NB4 (cell line): ENCODE data around the gene TNFSF15.

ENCODE experiments used
- CTCF ChIP-seq: IDR thresholded peaks from one replicate; pipeline ENCODE4 v1.5.1; 2012; ENCODE audit warnings: low read depth, low read length
- MAX ChIP-seq: IDR thresholded peaks from 2 replicates; pipeline ENCODE4 v1.6.1; 2011; ENCODE audit warnings: low read depth, low read length
- MYC ChIP-seq: IDR thresholded peaks from 2 replicates; pipeline ENCODE4 v1.6.1; 2011; ENCODE audit warnings: low read depth, low read length
- POLR2A ChIP-seq: IDR thresholded peaks from 2 replicates; pipeline ENCODE4 v1.6.1; 2011; ENCODE audit warnings: mild to moderate bottlenecking; ENCODE audit not compliant: insufficient read length; ENCODE audit errors: extremely low read depth

- no peak for TF ChIP-seq MYC
- no peak for TF ChIP-seq CTCF
- TF ChIP-seq POLR2A = no peak
- no peak for TF ChIP-seq MAX
Observed at GRCh38 chr9:114827641-114828302, 21.9 kb upstream of the TNFSF15 start.
